ENCODE data around the gene SLC11A1. TPM values are rescaled to one million over a fixed set of nuclear protein-coding genes. Genes with fewer than 3 reads are reported as not detected.

SLC11A1 gene
- 1 to 10 TPM in 1 of 4 donors, under 1 TPM in 3; 0.68 to 2.4 (median 0.89) TPM for polyA plus RNA-seq (ENCODE audit: insufficient read length in 4 of 4)

- DNase-seq (ENCODE audit: low read depth in 4 of 4, low spot score in 2 of 4), result no peak
These were observed at the start of gene SLC11A1 for GRCh38 chr2:218381916-218382366. SLC11A1 (plus strand) TSS chr2:218382273; CDS start chr2:218382369, 96 bp downstream.

GRCh38 chr2:218332288-218332687, 49.8 kb upstream of the SLC11A1 start:
- DNase-seq (ENCODE audit: low read depth in 4 of 4, low spot score in 2 of 4), result no peak

- no peak for DNase-seq (ENCODE audit: low read depth in 4 of 4, low spot score in 2 of 4)
These were observed 49.0 kb upstream of the SLC11A1 start for GRCh38 chr2:218332920-218333645.

- no peak for DNase-seq (ENCODE audit: low read depth in 4 of 4, low spot score in 2 of 4)
These were observed 47.5 kb upstream of the SLC11A1 start for GRCh38 chr2:218334531-218334930.

- no peak for DNase-seq (ENCODE audit: low read depth in 4 of 4, low spot score in 2 of 4)
These were observed 41.4 kb upstream of the SLC11A1 start for GRCh38 chr2:218340656-218341055.

GRCh38 chr2:218341381-218341780, 40.7 kb upstream of the SLC11A1 start:
- DNase-seq (ENCODE audit: low read depth in 4 of 4, low spot score in 2 of 4), result no peak

GRCh38 chr2:218342837-218343236, 39.2 kb upstream of the SLC11A1 start:
- DNase-seq (ENCODE audit: low read depth in 4 of 4, low spot score in 2 of 4), result no peak

GRCh38 chr2:218343591-218343990, 38.5 kb upstream of the SLC11A1 start:
- DNase-seq (ENCODE audit: low read depth in 4 of 4, low spot score in 2 of 4), result no peak

GRCh38 chr2:218344090-218344754, 37.9 kb upstream of the SLC11A1 start:
- no peak for DNase-seq (ENCODE audit: low read depth in 4 of 4, low spot score in 2 of 4)

- no peak for DNase-seq (ENCODE audit: low read depth in 4 of 4, low spot score in 2 of 4)
These were observed 37.2 kb upstream of the SLC11A1 start for GRCh38 chr2:218344755-218345417.

- no peak for DNase-seq (ENCODE audit: low read depth in 4 of 4, low spot score in 2 of 4)
These were observed 36.4 kb upstream of the SLC11A1 start for GRCh38 chr2:218345491-218346236.

- no peak for DNase-seq (ENCODE audit: low read depth in 4 of 4, low spot score in 2 of 4)
These were observed 34.9 kb upstream of the SLC11A1 start for GRCh38 chr2:218347172-218347571.

- no peak for DNase-seq (ENCODE audit: low read depth in 4 of 4, low spot score in 2 of 4)
These were observed 28.0 kb upstream of the SLC11A1 start for GRCh38 chr2:218354045-218354444.

GRCh38 chr2:218354850-218355443, 27.1 kb upstream of the SLC11A1 start:
- no peak for DNase-seq (ENCODE audit: low read depth in 4 of 4, low spot score in 2 of 4)

GRCh38 chr2:218357236-218358177, 24.6 kb upstream of the SLC11A1 start:
- no peak for DNase-seq (ENCODE audit: low read depth in 4 of 4, low spot score in 2 of 4)

GRCh38 chr2:218360453-218360852, 21.6 kb upstream of the SLC11A1 start:
- DNase-seq (ENCODE audit: low read depth in 4 of 4, low spot score in 2 of 4), result no peak

- no peak for DNase-seq (ENCODE audit: low read depth in 4 of 4, low spot score in 2 of 4)
These were observed 19.5 kb upstream of the SLC11A1 start for GRCh38 chr2:218362606-218363005.

- no peak for DNase-seq (ENCODE audit: low read depth in 4 of 4, low spot score in 2 of 4)
These were observed 18.3 kb upstream of the SLC11A1 start for GRCh38 chr2:218363736-218364135.

- DNase-seq (ENCODE audit: low read depth in 4 of 4, low spot score in 2 of 4), result no peak
These were observed 17.9 kb upstream of the SLC11A1 start for GRCh38 chr2:218364196-218364595.

Data from left renal cortex interstitium (tissue), 4 donors.